ENCODE measurements around the gene SH3D19.
"Not testable (repeated sequence)": the region's sequence is repeated elsewhere in the genome, so short reads cannot be mapped to it uniquely, and the experiment has no call there.

DNA sequence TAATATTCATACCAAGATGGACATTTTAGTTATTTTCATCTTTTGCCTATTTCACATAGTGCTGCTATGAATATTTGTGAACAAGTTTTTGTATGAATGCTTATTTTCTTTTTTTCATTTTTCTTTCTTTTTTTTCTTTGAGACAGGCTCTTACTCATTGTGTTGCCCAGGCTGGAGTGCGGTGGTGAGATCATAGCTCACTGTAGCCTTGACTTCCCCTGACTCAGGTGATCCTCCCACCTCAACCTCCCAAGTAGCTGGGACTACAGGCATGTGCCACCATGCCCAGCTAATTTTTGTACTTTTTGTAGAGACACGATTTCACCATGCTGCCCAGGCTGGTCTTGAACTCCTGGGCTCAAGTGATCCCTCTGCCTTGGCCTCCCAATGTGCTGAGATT, 247.4 kb downstream of the SH3D19 start:
- TF ChIP-seq, protein P1, sequence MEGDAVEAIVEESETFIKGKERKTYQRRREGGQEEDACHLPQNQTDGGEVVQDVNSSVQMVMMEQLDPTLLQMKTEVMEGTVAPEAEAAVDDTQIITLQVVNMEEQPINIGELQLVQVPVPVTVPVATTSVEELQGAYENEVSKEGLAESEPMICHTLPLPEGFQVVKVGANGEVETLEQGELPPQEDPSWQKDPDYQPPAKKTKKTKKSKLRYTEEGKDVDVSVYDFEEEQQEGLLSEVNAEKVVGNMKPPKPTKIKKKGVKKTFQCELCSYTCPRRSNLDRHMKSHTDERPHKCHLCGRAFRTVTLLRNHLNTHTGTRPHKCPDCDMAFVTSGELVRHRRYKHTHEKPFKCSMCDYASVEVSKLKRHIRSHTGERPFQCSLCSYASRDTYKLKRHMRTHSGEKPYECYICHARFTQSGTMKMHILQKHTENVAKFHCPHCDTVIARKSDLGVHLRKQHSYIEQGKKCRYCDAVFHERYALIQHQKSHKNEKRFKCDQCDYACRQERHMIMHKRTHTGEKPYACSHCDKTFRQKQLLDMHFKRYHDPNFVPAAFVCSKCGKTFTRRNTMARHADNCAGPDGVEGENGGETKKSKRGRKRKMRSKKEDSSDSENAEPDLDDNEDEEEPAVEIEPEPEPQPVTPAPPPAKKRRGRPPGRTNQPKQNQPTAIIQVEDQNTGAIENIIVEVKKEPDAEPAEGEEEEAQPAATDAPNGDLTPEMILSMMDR (IDR thresholded peaks at IDR 0.05; ENCODE audit: insufficient read depth, low read length, poor library complexity, severe bottlenecking), result not testable (repeated sequence)
- not testable (repeated sequence) for TF ChIP-seq EZH2phosphoT487 (conservative IDR thresholded peaks at IDR 0.05; ENCODE audit: low read length)
